ENCODE data around the gene RET. TPM values are rescaled to one million over a fixed set of nuclear protein-coding genes. Genes with fewer than 3 reads are reported as not detected.
A peak's percentile ranks its signal among the peaks of the same experiment; 100 is the strongest.

RET gene
- total RNA-seq, 2 donors from 2014 or later = 1.2 to 3.5 TPM

DNA sequence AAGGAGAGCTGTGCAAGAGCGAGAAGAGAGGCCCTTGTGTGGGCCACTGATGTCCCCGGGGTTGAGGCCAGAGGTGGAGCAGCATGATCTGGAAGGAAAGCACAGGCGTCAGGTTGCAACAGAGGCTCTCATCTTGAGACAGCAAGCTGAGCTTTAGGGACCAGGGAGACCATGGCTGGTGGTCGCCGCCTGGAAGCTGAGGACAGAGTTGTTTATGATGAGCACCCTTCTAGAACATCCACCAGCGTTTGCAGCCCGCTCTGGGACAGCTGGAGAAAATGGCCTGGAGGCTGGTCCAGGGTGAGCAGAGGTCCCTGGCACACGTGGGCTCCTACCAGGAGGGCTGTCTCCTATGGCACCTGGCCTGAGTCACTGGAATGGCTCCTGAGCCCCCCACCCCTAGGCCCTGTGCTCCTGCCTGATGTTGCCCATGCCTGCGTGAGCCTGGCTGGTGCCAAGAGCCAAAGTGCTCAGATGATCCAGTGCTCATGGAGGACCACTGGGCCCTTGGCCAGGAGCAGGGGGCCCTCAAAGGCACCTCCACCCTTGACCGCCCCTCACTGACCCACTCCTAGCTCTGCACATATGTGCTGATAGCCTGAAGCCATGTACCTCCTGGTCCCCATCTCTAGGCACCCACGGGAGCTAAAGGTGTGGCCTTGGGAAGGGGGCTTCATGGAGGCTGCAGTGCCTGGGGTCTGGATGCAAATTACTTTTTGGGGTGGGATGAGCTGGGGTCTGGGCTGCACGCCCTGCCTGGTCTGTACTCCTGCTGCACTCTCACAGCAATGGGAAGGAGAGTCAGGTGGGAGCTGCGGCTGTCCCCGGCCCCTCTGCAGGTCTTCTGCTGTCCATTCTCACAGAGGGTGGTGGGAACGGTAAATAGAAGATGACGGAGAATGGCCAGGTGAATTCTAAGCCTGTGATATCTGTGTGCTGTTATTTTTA is 40.1 kb upstream of the RET start:
- Histone ChIP-seq H3K4me1 (ENCODE audit: control insufficient read depth, insufficient read depth, low read length) (no peaks in the 10 kb centered on the region), H3K4me3 (ENCODE audit: low read length) (no peak overlapping the region), H3K36me3 (ENCODE audit: control insufficient read depth, insufficient read depth, low read length) (no peaks in the 10 kb centered on the region), H3K27ac (ENCODE audit: low read depth, low read length) (no peak overlapping the region), H3K9me3 (ENCODE audit: control insufficient read depth, low read length) (peaks cover 17% of the 10 kb centered on the region), H3K27me3 (ENCODE audit: control insufficient read depth, insufficient read depth, low read length, poor library complexity, severe bottlenecking) (no peaks in the 10 kb centered on the region), H3K9ac (ENCODE audit: extremely low read depth, low read length, poor library complexity, severe bottlenecking) (no peak overlapping the region)
- Mint-ChIP-seq H3K36me3 (ENCODE audit: low read depth) (no peaks in the 10 kb centered on the region), H3K27ac (no peak overlapping the region), H3K27me3 (ENCODE audit: insufficient read depth) (no peaks in the 10 kb centered on the region), H3K4me3 (no peak overlapping the region), H3K4me1 (no peaks in the 10 kb centered on the region), H3K9me3 (peaks cover 15% of the 10 kb centered on the region)
- TF ChIP-seq, protein P1, sequence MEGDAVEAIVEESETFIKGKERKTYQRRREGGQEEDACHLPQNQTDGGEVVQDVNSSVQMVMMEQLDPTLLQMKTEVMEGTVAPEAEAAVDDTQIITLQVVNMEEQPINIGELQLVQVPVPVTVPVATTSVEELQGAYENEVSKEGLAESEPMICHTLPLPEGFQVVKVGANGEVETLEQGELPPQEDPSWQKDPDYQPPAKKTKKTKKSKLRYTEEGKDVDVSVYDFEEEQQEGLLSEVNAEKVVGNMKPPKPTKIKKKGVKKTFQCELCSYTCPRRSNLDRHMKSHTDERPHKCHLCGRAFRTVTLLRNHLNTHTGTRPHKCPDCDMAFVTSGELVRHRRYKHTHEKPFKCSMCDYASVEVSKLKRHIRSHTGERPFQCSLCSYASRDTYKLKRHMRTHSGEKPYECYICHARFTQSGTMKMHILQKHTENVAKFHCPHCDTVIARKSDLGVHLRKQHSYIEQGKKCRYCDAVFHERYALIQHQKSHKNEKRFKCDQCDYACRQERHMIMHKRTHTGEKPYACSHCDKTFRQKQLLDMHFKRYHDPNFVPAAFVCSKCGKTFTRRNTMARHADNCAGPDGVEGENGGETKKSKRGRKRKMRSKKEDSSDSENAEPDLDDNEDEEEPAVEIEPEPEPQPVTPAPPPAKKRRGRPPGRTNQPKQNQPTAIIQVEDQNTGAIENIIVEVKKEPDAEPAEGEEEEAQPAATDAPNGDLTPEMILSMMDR (conservative IDR thresholded peaks at IDR 0.05) = no peak
- DNase-seq = no peak
- WGBS, 2 experiments (ENCODE audit: insufficient coverage in 1 of 2, insufficient read length in 1 of 2) = 84 to 85% methylated on average over 8 to 16 of the region's 16 CpGs

DNA sequence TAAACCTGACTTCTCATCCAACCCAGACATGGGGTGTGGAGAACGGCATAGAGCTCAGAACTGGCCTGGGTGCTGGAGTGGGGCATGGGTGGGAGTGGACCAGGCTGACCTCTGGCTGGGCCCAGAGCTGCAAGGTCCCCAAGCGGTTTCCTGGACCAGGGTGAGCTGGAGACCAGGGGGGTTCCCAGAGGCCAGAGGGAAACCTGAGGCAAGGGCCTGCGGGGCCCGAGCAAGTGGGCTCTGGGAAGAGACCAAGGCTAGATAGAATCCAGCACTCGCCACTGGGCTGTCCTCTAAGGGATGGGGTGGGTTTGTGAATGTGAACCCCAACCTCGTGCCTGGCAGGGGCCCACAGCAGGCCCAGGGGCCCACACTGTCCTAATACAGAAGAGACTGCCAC is 39.4 kb upstream of the RET start:
- H3K9ac ChIP-seq (ENCODE audit: extremely low read depth, low read length, poor library complexity, severe bottlenecking) = no peak overlapping the region
- no peak for DNase-seq
- Mint-ChIP-seq H3K27ac (no peak overlapping the region), H3K36me3 (ENCODE audit: low read depth) (no peaks in the 10 kb centered on the region), H3K27me3 (ENCODE audit: insufficient read depth) (no peaks in the 10 kb centered on the region), H3K4me3 (no peak overlapping the region), H3K4me1 (no peaks in the 10 kb centered on the region), H3K9me3 (peaks cover 9% of the 10 kb centered on the region)
- no peaks in the 10 kb centered on the region for H3K36me3 ChIP-seq (ENCODE audit: control insufficient read depth, insufficient read depth, low read length)
- no peaks in the 10 kb centered on the region for H3K4me1 ChIP-seq (ENCODE audit: control insufficient read depth, insufficient read depth, low read length)
- H3K27me3 ChIP-seq (ENCODE audit: control insufficient read depth, insufficient read depth, low read length, poor library complexity, severe bottlenecking) = no peaks in the 10 kb centered on the region
- no peak overlapping the region for H3K4me3 ChIP-seq (ENCODE audit: low read length)
- no peak overlapping the region for H3K27ac ChIP-seq (ENCODE audit: low read depth, low read length)
- 89% methylated on average over 6 of the region's 6 CpGs; no CpG with 5 or more reads in 1 of the 2 experiments for WGBS, 2 experiments (ENCODE audit: insufficient coverage in 1 of 2, insufficient read length in 1 of 2)
- TF ChIP-seq, protein P1 (conservative IDR thresholded peaks at IDR 0.05) = no peak
- H3K9me3 ChIP-seq (ENCODE audit: control insufficient read depth, low read length) = peaks cover 10% of the 10 kb centered on the region

DNA sequence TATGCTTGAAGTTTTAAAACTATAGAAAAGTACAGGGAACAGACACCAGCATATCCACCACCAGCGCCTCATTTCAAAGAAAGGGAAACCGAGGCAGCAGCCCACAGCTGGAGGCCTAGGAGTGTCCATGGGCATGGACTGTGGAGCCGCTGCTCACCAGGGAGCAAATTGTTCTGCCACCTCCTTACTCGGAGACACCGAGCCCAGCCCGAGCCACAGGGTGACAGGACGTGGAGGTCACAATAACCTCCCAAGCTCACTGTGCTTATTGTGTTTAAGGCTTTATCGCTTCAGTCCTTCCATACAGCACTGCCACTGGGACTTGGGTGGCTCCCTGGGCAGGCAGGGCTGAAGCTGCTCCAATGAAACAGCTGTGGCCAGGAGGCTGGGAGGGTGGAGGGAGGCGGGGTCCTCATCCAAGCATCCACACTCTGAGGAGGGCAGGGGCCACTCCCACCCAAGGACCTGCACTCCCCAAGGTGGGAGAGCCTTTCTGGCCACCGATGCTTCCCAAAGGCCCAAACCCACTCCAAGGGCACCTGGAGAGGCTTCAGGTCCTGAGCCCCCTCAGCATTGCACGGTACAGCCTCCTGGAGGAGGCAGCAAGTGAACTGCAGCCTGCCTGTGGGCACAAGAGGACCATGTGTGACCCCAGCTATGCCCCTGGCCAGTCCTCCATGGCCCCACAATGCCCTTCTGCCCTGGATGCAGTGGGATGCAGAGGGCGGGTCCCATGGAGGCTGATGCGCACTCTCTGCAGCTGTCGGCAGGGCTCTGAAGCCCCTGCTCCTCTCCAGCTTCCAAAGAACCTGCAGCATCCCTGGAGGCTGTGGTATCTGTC is 38.7 kb upstream of the RET start:
- TF ChIP-seq, protein P1 (conservative IDR thresholded peaks at IDR 0.05) = no peak
- Histone ChIP-seq H3K9me3 (ENCODE audit: control insufficient read depth, low read length) (peaks cover 3% of the 10 kb centered on the region), H3K9ac (ENCODE audit: extremely low read depth, low read length, poor library complexity, severe bottlenecking) (no peak overlapping the region), H3K27ac (ENCODE audit: low read depth, low read length) (no peak overlapping the region), H3K4me3 (ENCODE audit: low read length) (no peak overlapping the region), H3K27me3 (ENCODE audit: control insufficient read depth, insufficient read depth, low read length, poor library complexity, severe bottlenecking) (no peaks in the 10 kb centered on the region), H3K4me1 (ENCODE audit: control insufficient read depth, insufficient read depth, low read length) (no peaks in the 10 kb centered on the region), H3K36me3 (ENCODE audit: control insufficient read depth, insufficient read depth, low read length) (no peaks in the 10 kb centered on the region)
- Mint-ChIP-seq H3K27me3 (ENCODE audit: insufficient read depth) (no peaks in the 10 kb centered on the region), H3K9me3 (peaks cover 2% of the 10 kb centered on the region), H3K4me1 (no peaks in the 10 kb centered on the region), H3K36me3 (ENCODE audit: low read depth) (no peaks in the 10 kb centered on the region), H3K27ac (no peak overlapping the region), H3K4me3 (no peak overlapping the region)
- DNase-seq = peak; percentile 44
- WGBS, 2 experiments (ENCODE audit: insufficient coverage in 1 of 2, insufficient read length in 1 of 2) = 93 to 97% methylated on average over 11 to 14 of the region's 14 CpGs
